NCI-H1694 (cell line): ENCODE measurements around the gene RGS2.

Source experiments
- DNase-seq: peaks from one replicate; lab custom pipeline; 2025; lab: John Stamatoyannopoulos, UW

Gene RGS2

DNA sequence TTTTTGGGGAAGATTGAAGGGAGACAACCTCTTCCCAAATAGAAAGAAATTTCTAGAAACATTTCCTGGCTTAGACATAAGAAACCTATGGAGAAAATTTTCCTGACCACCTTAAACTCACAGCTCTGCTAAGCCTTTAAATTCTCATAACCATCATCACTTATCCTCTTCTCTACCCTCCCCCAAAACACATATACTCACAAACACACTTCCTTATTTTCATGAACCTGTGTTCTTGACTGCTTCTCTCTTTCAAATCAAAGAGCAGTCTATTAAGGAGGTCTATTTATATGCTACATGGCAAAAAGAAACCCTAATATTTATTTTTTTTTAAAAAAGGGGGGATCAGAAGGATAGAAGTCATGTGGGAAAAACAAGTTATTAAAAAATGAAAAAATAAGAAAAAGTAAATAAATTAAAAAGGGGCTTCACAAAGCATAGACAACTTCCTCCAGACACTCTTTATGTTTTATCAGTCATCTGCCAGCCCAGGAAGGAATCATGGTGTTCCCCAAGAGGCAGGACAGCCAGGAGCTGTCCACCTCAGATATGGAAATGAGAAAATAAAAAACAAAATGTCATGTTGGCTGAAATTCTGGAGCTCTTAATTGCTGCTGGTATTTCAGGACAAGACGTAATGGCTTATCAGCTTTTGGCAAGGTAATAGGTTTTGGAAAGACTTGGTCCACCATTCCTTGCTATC lies 12.8 kb upstream of the RGS2 start:
- no peak for DNase-seq

DNA sequence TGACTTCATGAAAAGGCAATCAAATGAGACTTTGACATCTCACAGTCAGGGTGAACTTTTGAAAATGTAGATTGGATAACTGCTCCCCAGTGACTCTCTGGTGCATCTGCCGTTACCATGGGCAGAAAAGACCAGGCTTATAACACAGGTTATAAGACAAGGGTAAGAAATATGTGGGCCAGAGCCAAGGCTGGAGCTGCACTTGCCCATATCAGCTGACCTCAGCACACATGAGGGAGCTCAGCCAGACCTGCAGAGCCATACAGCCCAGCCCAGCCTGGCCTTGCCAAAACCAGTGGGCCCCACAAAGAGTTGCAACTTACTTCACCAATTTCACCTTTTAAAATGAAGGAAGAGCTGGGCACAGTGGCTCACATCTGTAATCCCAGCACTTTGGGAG lies 11.7 kb upstream of the RGS2 start:
- DNase-seq: no peak

- no peak for DNase-seq
These were observed 10.9 kb upstream of the RGS2 start for GRCh38 chr1:192797891-192798290.

- DNase-seq: no peak
These were observed 7.4 kb upstream of the RGS2 start for GRCh38 chr1:192801451-192801850.

DNA sequence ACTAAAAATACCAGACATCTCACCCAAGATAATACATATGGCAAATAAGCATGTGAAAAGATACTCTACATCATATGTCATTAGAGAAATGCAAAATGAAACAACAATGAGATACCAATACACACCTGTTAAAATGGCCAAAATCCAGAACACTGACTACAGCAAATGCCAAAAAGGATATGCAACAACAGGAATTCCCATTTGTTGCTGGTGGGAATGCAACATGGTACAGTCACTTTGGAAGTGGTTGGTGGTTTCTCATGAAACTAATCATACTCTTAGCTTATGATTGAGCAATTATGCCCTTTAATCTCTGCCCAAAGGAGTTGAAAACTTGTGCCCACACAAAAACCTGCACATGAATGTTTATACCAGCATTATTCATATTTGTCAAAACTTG lies 6.4 kb upstream of the RGS2 start:
- DNase-seq: no peak

DNA sequence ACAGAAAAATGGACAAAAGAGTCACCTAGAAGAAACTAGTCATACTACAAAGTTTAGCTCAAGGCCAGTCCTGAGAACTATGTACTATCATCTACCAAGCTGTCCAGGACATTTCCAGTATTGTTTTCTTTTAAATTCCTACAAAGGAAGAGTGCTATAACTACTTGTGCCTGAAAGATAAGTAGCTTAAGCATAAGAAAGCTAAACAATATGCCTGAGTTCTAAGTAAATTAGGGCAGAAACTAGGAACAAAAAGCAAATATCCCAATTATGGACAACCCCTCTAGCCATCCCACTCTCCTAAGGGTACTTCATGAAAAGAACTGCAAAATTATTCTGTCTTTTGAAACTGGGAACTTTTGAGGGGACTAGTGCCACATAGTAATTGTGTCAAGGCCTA lies 5.3 kb upstream of the RGS2 start:
- DNase-seq: no peak

GRCh38 chr1:192805832-192806323 lies 3.0 kb upstream of the RGS2 start:
- DNase-seq: peak; percentile 20

- no peak for DNase-seq
These were observed 1.4 kb upstream of the RGS2 start for GRCh38 chr1:192807211-192808162.

- DNase-seq: no peak
These were observed 699 bp upstream of the RGS2 start for GRCh38 chr1:192808163-192808517.

DNA sequence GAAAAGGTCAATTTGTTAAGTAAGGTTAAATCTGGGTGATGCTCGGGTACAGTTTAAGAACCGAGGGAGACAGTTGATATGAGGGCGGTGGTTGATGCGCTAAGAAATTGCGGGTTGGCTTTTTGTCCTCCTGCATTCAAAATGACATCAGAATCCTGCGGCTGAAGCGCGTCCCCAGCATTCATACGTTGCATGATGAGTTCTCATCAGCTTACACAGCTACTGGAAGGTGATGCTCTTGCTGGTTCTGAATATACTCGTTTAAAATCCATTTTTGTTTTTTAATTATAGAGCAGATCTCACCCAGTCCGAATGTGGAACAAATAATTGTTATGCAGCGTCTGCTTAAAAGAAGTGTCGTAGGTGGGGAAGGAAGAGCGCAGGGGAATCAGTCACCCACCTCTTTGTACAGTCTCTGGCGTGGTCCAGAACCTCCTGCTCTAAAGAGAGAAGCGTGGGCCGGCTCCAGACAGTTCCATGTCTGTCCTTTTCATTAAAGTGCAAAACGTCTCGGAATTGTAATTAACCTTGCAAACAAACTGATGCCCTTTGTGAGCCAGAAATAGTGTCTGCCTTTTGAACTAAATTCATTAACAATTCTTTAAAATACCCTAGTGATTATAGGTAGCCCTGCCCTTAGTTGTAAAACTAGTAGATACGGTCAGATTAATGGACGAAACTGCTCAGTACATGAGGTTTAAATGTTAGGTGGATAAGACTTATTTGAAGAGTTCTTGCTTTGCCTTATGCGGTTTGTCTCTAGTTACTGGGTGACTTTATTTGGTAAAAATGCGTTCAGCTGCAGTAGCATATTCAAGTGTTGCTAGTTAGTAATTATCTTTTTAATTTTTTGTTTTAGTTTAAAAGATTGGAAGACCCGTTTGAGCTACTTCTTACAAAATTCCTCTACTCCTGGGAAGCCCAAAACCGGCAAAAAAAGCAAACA lies 741 bp downstream of the RGS2 start:
- DNase-seq: peak; percentile 45

DNA sequence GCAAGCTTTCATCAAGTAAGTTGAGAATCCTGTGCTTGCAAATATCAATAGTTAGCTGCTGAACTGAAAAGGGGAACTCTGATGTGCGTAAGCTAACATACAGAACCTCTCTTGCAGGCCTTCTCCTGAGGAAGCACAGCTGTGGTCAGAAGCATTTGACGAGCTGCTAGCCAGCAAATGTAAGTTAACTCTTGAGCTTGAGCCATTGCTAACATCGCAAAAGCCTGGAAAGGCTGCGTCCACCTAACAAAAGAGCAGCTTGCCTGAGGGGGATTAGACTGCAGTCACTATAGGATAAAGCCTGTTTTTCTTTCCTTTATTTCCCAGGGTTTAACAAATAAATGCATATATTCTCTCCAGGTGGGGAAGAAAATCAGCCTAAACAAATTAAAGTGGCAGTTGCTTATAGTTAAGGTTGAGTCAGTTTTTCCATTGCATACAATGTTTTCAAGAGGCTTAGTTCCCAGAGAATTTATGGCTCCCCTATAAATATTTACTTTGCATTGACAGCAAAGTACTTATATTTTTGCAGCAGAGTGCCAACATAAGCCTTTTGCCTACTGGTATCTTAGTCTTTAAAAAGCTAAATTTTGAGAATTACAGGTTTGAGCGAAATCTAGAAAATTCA lies 1.5 kb downstream of the RGS2 start:
- DNase-seq: no peak

GRCh38 chr1:192811006-192811405 lies 2.2 kb downstream of the RGS2 start:
- DNase-seq: no peak

DNA sequence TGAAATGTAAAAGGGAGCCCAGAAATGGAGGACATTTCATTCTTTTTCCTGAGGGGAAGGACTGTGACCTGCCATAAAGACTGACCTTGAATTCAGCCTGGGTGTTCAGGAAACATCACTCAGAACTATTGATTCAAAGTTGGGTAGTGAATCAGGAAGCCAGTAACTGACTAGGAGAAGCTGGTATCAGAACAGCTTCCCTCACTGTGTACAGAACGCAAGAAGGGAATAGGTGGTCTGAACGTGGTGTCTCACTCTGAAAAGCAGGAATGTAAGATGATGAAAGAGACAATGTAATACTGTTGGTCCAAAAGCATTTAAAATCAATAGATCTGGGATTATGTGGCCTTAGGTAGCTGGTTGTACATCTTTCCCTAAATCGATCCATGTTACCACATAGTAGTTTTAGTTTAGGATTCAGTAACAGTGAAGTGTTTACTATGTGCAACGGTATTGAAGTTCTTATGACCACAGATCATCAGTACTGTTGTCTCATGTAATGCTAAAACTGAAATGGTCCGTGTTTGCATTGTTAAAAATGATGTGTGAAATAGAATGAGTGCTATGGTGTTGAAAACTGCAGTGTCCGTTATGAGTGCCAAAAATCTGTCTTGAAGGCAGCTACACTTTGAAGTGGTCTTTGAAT lies 2.9 kb downstream of the RGS2 start:
- no peak for DNase-seq

- no peak for DNase-seq
These were observed 3.8 kb downstream of the RGS2 start for GRCh38 chr1:192812420-192813209.

DNA sequence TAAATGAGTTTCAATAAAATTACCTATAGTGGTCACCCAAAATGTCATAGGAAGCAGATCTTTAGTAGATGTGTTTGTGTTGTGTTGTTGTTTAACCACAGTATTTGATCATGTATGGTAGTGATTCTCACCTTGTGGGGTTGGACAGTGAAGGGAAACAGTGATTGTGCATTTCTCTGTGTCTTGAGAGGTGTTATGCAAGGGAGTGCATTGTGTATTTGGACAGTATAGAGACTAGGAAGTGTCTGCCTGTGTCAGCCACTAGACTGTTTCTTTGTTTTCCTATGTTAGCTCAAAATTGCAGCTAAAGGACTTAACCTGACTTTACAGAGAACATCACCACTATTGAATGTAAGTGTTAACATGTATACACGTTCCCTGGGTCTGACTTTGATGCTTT lies 6.0 kb downstream of the RGS2 start:
- DNase-seq: no peak

DNA sequence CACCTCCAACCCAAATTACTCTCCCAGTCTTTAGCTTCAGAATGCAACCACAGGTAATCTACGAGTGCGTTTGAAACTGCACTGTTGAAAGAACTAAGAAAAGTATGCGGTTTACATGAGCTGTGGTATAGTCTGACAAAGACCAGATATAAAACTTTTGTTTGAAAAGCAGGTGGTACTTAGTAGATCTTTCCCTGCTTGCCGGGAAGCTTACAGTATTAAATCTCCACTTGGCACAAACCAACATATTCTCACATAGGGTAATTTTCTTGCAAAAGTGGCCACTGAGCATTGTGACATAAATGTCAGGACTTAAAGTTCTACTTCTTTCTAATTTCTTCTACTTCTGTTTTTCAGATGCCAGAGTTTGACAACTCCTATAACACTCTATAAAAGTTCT lies 8.4 kb downstream of the RGS2 start:
- no peak for DNase-seq

DNA sequence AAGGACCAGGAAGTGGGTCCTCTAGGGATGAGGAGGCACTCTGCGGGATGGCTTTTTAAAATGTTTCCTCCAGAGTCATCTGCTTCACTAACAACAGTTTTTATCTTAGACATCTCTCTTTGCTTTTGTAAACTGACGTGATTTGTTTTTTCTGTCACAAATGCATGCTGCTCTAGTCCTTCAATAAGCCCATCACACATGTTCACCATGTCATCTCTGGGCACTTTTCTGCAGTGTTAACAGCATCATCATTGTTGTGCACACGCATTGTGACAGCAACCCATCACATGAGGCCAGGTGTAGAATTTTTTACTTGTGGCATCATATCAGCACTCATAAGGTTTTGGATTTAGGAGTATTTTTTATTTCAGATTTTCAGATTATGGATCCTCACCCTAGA lies 12.5 kb downstream of the RGS2 start:
- no peak for DNase-seq

- no peak for DNase-seq
These were observed 15.7 kb downstream of the RGS2 start for GRCh38 chr1:192824511-192824910.

- no peak for DNase-seq
These were observed 18.1 kb downstream of the RGS2 start for GRCh38 chr1:192826791-192827546.
